Stimulated activated CD4-positive, alpha-beta T cell treated with anti-CD3 and anti-CD28 coated beads, Interleukin-1b, Interleukin-23, amount 100 ng/mL, for 24 hours (primary cell): ENCODE measurements around the gene CPLX1.

ENCODE experiments used
- DNase-seq, 4 experiments: peaks; one replicate each; pipeline ENCODE4 v3.0.0-alpha.2; 2020; ENCODE audit warnings: low read depth in 4 of 4, low spot score in 1 of 4

CPLX1 gene

DNA sequence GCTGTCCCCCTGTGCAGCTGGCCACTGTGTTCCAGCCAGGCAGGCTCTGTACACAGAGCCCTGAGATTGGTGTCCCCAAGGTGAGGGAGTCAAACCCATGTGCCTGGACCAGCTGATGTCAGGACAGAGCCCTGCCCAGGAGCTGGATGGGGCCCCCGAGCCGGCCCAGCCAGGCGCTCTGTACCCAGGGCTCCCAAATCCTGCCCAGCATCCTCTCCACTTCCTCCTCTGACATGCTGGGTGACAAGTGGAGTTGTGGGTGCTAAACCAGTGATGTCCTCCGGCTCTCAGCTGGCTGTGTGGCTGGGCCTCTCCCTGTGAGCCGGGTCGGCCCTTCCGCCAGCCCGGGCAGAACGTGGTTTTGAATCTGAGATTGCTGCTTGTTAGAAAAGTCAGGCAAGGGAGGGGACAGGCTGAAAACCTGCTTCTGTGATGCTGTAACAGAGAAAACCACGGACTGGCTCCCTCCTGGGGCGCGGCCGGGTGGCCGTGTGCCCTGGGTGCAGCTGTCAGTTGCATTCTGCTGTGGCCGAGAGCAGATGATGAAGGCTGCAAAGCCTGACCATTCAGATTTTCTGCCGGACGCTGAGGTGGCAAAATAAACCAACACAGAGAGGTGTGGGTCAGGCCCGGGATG is 7.9 kb upstream of the CPLX1 start:
- no peak for DNase-seq

DNA sequence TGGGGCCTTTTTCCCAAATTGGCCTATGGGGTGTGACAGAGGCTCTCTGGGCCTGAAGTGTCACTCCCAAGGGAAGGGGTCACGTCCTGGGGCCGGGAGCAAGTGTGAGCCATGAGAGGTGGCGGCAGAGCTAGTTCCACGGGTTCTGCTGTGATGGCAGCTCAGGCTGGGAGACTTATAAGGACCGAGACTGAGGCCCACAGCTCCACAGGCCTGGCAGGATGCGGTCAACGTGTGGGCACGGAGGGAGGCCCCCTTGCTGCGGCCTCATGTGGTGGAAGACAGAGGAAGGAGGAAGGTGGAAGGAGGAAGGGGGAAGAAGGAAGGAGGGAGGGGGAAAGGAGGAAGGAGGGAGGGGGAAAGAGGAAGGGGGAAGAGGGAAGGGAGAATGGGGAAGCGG is 7.2 kb upstream of the CPLX1 start:
- DNase-seq: no peak

DNA sequence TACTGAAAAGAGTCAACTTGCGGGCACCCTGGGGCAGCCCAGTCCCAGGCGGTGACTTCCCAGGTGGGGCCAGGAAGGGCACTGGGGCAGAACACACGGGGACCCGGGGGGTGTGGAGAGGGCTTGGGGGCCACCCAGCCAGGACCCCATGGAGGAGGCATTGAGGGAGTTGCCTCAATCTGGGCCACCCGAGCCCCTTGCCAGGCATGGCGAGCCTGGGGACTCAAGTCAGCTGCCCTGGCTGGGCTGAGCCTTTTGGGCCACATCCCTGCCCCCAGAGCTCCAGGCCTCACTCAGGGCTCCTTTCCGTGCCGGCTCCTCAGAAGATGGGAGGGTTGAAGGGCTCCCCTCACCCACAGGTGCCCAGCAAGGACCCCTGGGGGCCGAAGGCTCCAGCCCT is 6.6 kb upstream of the CPLX1 start:
- no peak for DNase-seq

DNA sequence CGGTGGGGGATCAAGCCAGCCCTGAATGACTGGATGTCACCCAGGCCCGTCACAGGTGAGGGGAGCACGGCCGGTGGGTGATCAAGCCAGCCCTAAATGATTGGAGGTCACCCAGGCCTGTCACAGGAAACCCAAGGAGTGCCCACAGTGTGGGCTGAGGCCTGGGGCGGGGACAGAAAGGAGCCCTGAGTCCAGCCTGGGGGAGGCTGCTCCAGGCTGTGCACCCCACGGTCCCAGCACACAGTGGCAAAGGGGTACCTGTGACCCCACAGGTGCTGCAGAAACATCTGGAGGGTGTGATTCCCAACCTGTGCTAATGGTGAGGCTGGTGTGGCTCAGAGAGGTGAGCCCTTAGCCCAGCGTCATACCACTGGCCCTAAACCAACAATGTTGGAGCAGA is 6.2 kb upstream of the CPLX1 start:
- no peak for DNase-seq

GRCh38 chr4:831483-831805 is 5.5 kb upstream of the CPLX1 start:
- DNase-seq: no peak

GRCh38 chr4:830601-831482 is 4.9 kb upstream of the CPLX1 start:
- no peak for DNase-seq

GRCh38 chr4:829761-830600 is 4.1 kb upstream of the CPLX1 start:
- no peak for DNase-seq

- no peak for DNase-seq
These were observed 3.4 kb upstream of the CPLX1 start for GRCh38 chr4:829291-829690.

DNA sequence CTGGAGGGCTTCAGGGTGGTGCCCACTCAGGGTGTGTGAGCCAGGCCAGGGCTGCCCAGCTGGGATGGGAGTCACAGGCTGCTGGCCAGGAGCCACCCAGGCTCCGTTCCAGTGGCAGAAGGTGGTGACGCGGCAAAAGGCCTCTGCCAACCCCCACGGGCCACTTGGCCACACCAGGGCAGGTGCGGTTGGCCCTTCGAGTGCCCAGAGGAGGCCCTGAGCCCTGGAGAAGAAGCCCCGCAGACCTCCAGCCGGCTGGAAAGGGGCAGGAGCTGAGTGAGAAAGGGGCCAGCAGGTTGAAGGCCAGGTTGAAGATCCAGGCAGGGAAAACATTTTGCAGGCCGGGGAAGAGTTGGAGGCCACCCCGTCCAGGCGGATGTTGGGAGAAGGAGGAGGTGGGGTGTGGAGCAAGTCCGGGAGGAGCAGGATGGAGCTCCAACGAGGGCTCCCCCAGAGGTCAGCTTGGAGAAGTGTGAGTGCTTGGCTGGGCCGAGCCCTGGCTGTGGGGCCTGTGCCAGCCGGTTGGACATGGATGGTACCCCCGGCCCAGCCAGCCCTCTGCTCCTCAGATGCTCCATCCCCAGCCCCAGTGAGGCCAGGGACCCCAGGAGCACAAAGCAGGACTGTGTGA is 2.8 kb upstream of the CPLX1 start:
- DNase-seq: no peak

- no peak for DNase-seq
These were observed 1.5 kb upstream of the CPLX1 start for GRCh38 chr4:827209-828081.

GRCh38 chr4:826508-827208 is 729 bp upstream of the CPLX1 start:
- DNase-seq: no peak

- DNase-seq: no peak
These were observed 612 bp downstream of the CPLX1 start for GRCh38 chr4:825063-825970.

- DNase-seq: no peak
These were observed 1.4 kb downstream of the CPLX1 start for GRCh38 chr4:824461-825062.

DNA sequence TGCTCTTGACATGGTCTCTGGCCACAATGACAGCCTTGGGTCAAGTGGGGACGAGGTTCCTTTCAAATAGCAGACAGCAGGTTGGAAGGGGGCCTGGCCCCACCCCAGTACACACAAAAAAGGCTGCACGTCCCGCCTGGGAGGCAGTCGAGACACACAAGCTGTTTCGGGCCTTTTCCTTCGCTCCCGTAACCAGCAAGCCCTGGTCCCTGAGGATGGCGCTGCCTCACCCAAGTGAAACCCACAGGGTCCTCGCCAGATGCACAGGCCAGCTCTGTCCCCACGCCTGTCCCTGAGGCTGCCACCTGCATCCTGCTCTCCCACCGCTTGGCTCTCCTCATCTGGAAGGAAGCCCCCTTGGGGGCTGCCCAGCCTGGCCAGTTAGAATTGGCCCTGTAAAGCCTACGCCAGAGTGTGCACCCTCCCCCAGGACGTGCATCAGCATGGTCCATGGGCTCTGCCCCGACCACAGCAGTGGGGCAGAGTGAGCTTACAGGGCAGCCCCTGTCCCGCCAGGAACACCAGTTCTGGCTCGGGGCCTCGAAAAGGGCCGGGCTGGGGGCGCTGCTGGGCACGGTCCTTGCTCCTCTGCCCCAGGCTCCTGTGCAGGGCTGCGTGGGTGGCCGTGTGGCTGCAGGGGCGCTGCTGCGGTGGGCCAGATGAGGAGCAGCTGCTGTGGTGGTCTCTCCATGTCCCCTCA is 2.0 kb downstream of the CPLX1 start:
- DNase-seq: no peak

DNA sequence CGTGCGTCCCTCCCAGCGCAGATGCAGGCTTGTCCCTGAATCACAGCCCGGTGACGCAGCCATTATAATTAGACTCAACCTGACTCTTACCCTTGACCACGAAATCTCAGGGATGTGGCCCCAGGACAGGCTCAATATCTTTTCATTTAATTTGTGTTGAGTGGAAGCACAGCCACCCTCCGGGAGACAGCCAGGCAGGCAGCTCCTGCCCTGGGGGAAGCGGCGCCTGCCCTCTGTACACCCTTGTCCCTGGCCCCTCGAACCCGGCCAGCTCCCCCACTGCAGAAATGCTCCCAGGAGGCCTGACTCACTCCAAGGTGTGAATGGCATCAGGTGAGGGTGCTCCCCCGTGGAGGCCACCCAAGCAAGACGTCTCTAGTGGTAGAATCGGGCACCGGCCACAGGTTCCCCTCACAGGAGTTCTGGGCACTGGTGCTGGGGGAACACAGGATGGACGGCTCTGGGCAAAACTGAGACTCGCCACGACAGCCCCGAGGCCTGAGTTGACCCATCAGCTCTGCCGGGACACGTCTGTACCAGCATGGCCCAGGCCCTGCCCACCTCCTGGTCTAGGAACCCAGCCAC is 2.7 kb downstream of the CPLX1 start:
- no peak for DNase-seq

DNA sequence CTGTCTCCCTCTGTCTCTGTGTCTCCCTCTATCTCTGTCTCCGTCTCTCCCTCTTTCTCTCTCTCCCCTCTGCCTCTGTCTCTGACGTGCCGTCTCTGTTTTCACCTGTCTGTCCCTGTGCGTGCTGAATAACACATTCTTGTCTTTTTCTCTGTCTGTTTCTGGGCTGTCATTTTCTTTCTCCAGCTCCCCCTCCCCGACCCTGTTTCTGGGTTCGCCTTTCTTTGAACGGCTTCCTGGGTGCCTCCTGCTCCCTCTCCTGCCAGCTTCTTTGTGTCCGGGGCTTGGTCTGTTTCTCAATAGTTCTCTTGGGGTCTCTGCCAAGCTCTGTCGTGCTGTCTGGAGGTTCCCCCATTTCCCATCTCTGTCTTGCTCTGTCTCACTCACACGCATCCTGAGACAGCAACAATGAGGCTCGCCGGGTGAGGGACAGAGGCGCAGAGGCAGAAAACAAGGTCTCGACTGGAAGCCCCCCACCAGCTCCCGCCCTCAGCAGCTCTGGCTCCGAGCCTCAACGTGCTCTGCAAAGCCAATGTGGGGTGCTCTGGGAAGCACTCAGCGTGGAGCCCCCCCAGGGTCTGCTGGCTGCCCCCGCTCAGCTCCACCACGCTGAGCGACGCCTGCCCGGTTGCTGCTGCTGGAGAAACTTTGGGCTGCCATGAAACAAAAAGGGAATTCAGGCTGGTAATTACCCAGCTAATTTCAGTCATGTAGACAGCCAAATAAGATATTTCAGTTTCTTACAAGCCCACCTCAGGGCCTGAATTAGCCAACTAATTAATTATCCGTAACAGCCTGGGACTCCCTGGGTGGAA is 3.4 kb downstream of the CPLX1 start:
- DNase-seq: no peak

GRCh38 chr4:821631-822030 is 4.3 kb downstream of the CPLX1 start:
- no peak for DNase-seq
